ENCODE results near the gene VIM.

VIM gene

DNA sequence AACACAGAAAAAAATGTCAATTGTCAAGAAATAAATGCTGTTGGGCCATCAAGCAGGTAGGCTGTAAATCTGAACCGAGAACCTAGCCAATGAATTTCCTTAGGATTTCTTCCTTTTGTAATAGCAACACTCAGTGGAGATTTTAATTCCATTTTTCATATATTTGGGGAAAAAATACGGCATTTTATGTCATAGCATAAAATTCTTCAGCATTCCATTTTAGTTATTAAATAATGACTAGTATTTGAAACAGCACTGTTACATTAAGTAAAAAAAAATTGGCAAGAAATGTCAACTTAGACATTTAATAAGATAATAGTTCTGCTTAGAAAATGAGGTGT is 12.3 kb upstream of the VIM start:
- DNase-seq: no peak
- no peaks in the 10 kb centered on the region for H3K36me3 Mint-ChIP-seq (ENCODE audit: low read depth)
- H3K4me3 Mint-ChIP-seq: peak overlapping the region; percentile 55
- ATAC-seq: no peak
- peak overlapping the region; percentile 97 for H3K27ac Mint-ChIP-seq
- H3K9me3 Mint-ChIP-seq: no peaks in the 10 kb centered on the region
- peaks cover 48% of the 10 kb centered on the region for H3K4me1 Mint-ChIP-seq
- no peaks in the 10 kb centered on the region for H3K27me3 Mint-ChIP-seq

DNA sequence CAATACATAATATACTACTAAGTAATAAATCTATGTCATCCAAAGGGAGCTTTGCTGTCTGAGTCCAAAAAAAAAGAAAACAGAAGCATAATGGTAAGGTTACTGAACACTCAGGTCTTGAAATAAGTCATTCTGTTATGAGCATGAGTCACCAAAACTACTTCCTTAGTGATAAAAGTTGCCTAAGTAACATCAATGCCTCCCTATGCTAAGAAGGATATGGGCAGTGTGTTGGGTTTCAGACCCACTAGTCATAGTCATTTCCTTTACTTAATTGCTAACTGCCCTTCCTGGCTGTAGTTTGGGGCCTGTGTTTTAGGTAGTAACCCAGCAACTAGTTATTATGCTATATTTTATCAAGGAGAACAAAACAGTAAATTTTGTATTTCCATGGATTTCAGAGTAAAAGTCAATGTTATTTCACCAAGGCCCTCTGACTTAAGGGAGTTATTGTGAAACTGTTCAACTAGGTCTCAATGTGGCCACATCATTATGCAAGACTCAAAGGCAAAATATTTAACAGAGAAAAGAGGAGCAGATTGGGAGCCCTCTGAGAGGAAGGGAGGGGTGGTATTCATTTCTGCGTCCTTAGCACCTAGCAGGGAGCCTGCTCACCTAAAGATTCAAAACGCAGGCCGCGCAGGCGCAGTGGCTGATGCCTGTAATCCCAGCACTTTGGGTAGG is 11.7 kb upstream of the VIM start:
- Mint-ChIP-seq H3K4me3 (peak overlapping the region; percentile 55), H3K27ac (peak overlapping the region; percentile 97), H3K9me3 (no peaks in the 10 kb centered on the region), H3K36me3 (ENCODE audit: low read depth) (no peaks in the 10 kb centered on the region), H3K27me3 (no peaks in the 10 kb centered on the region), H3K4me1 (peaks cover 52% of the 10 kb centered on the region)
- ATAC-seq (peak; percentile 98), DNase-seq (peak; percentile 22)

DNA sequence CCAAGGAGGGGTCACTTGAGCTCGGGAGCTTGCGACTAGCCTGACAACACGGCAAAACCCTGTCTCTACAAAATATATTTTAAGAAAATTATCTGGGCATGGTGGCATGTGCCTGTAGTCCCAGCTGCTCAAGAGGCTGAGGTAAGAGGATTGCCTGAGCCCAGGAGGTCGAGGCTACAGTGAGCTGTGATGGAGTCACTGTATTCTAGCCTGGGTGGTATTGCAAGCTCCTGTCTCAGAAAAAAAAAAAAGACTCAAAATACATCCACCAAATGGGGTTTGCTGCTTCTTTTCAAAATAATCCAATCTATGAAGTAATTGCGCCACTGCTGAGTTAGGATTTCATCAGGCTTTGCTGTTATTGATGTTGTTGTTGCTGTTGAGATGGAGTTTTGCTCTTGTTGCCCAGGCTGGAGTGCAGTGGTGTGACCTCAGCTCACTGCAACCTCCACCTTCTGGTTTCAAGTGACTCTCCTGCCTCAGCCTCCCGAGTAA is 11.1 kb upstream of the VIM start:
- Mint-ChIP-seq H3K27me3 (no peaks in the 10 kb centered on the region), H3K4me1 (peaks cover 52% of the 10 kb centered on the region), H3K27ac (peak overlapping the region; percentile 97), H3K36me3 (ENCODE audit: low read depth) (no peaks in the 10 kb centered on the region), H3K4me3 (no peak overlapping the region), H3K9me3 (no peaks in the 10 kb centered on the region)
- DNase-seq (no peak), ATAC-seq (no peak)

DNA sequence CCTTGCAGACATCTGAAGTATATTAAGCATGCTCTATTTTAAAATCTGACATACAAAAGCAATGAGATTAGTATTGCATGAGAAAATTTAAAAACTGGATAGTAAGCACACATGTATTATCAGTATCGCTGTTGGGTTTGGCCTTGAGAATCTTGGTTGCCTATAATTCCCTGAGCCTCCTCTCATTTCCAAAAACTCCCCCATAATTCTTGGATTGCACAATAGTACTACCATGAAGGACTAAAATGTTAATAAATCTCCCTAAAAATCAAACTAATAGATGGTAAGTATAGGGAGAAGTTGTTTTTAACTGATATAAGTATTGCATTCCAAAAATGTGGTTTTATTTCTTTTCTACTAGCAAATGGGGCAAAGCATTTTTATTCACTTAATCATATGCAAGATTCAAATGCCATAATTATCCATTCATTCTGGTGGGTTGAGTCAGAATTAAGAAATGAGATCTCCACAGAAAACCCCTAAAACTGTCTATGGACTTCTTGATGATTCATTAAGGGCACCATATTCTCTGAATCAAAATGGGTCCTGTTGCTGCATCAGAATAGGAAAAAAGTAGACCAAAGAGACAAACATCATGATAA is 10.3 kb upstream of the VIM start:
- Mint-ChIP-seq H3K9me3 (no peaks in the 10 kb centered on the region), H3K36me3 (ENCODE audit: low read depth) (no peaks in the 10 kb centered on the region), H3K27me3 (no peaks in the 10 kb centered on the region), H3K27ac (peak overlapping the region; percentile 97), H3K4me1 (peaks cover 54% of the 10 kb centered on the region), H3K4me3 (peak overlapping the region; percentile 45)
- DNase-seq: no peak
- ATAC-seq: peak; percentile 51

- Mint-ChIP-seq H3K4me3 (no peak overlapping the region), H3K27me3 (no peaks in the 10 kb centered on the region), H3K27ac (no peak overlapping the region), H3K4me1 (peaks cover 54% of the 10 kb centered on the region), H3K36me3 (ENCODE audit: low read depth) (no peaks in the 10 kb centered on the region), H3K9me3 (no peaks in the 10 kb centered on the region)
- DNase-seq (no peak), ATAC-seq (no peak)
These were observed 9.0 kb upstream of the VIM start for GRCh38 chr10:17219024-17219423.

GRCh38 chr10:17220652-17221100 is 7.4 kb upstream of the VIM start:
- Mint-ChIP-seq H3K4me1 (peaks cover 51% of the 10 kb centered on the region), H3K9me3 (no peaks in the 10 kb centered on the region), H3K27me3 (no peaks in the 10 kb centered on the region), H3K4me3 (no peak overlapping the region), H3K36me3 (ENCODE audit: low read depth) (peaks cover 5% of the 10 kb centered on the region), H3K27ac (no peak overlapping the region)
- ATAC-seq: no peak
- no peak for DNase-seq

- peaks cover 5% of the 10 kb centered on the region for H3K36me3 Mint-ChIP-seq (ENCODE audit: low read depth)
- no peak overlapping the region for H3K4me3 Mint-ChIP-seq
- H3K4me1 Mint-ChIP-seq: peaks cover 50% of the 10 kb centered on the region
- no peaks in the 10 kb centered on the region for H3K9me3 Mint-ChIP-seq
- H3K27ac Mint-ChIP-seq: no peak overlapping the region
- no peaks in the 10 kb centered on the region for H3K27me3 Mint-ChIP-seq
- ATAC-seq (no peak), DNase-seq (no peak)
These were observed 5.7 kb upstream of the VIM start for GRCh38 chr10:17222329-17222728.

GRCh38 chr10:17225808-17226207 is 2.2 kb upstream of the VIM start:
- DNase-seq (no peak), ATAC-seq (no peak)
- no peak overlapping the region for H3K4me3 Mint-ChIP-seq
- no peaks in the 10 kb centered on the region for H3K27me3 Mint-ChIP-seq
- H3K27ac Mint-ChIP-seq: no peak overlapping the region
- peaks cover 14% of the 10 kb centered on the region for H3K36me3 Mint-ChIP-seq (ENCODE audit: low read depth)
- H3K9me3 Mint-ChIP-seq: no peaks in the 10 kb centered on the region
- peaks cover 46% of the 10 kb centered on the region for H3K4me1 Mint-ChIP-seq

- peak overlapping the region; percentile 94 for H3K27ac Mint-ChIP-seq
- H3K9me3 Mint-ChIP-seq: no peaks in the 10 kb centered on the region
- H3K4me1 Mint-ChIP-seq: peaks cover 54% of the 10 kb centered on the region
- ATAC-seq: no peak
- H3K27me3 Mint-ChIP-seq: no peaks in the 10 kb centered on the region
- no peak for DNase-seq
- H3K36me3 Mint-ChIP-seq (ENCODE audit: low read depth): peaks cover 25% of the 10 kb centered on the region
- H3K4me3 Mint-ChIP-seq: peak overlapping the region; percentile 94
These were observed 1.1 kb upstream of the VIM start for GRCh38 chr10:17226891-17227303.

- peak overlapping the region; percentile 94 for H3K27ac Mint-ChIP-seq
- peak overlapping the region; percentile 94 for H3K4me3 Mint-ChIP-seq
- no peaks in the 10 kb centered on the region for H3K27me3 Mint-ChIP-seq
- DNase-seq (no peak), ATAC-seq (peak; percentile 33)
- no peaks in the 10 kb centered on the region for H3K9me3 Mint-ChIP-seq
- H3K4me1 Mint-ChIP-seq: peaks cover 58% of the 10 kb centered on the region
- H3K36me3 Mint-ChIP-seq (ENCODE audit: low read depth): peaks cover 31% of the 10 kb centered on the region
These were observed 512 bp upstream of the VIM start for GRCh38 chr10:17227367-17228090.

DNA sequence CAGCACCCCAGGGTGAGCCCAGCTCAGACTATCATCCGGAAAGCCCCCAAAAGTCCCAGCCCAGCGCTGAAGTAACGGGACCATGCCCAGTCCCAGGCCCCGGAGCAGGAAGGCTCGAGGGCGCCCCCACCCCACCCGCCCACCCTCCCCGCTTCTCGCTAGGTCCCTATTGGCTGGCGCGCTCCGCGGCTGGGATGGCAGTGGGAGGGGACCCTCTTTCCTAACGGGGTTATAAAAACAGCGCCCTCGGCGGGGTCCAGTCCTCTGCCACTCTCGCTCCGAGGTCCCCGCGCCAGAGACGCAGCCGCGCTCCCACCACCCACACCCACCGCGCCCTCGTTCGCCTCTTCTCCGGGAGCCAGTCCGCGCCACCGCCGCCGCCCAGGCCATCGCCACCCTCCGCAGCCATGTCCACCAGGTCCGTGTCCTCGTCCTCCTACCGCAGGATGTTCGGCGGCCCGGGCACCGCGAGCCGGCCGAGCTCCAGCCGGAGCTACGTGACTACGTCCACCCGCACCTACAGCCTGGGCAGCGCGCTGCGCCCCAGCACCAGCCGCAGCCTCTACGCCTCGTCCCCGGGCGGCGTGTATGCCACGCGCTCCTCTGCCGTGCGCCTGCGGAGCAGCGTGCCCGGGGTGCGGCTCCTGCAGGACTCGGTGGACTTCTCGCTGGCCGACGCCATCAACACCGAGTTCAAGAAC is 1.1 kb downstream of the VIM start:
- Mint-ChIP-seq H3K4me3 (peak overlapping the region; percentile 94), H3K27ac (peak overlapping the region; percentile 94), H3K9me3 (no peaks in the 10 kb centered on the region), H3K36me3 (ENCODE audit: low read depth) (peaks cover 45% of the 10 kb centered on the region), H3K27me3 (no peaks in the 10 kb centered on the region), H3K4me1 (peaks cover 69% of the 10 kb centered on the region)
- DNase-seq (peak; percentile 79), ATAC-seq (peak; percentile 38)

DNA sequence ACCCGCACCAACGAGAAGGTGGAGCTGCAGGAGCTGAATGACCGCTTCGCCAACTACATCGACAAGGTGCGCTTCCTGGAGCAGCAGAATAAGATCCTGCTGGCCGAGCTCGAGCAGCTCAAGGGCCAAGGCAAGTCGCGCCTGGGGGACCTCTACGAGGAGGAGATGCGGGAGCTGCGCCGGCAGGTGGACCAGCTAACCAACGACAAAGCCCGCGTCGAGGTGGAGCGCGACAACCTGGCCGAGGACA is 1.6 kb downstream of the VIM start:
- ATAC-seq: no peak
- no peaks in the 10 kb centered on the region for H3K27me3 Mint-ChIP-seq
- H3K36me3 Mint-ChIP-seq (ENCODE audit: low read depth): peaks cover 50% of the 10 kb centered on the region
- no peak for DNase-seq
- H3K27ac Mint-ChIP-seq: peak overlapping the region; percentile 94
- H3K4me1 Mint-ChIP-seq: peaks cover 73% of the 10 kb centered on the region
- no peaks in the 10 kb centered on the region for H3K9me3 Mint-ChIP-seq
- H3K4me3 Mint-ChIP-seq: peak overlapping the region; percentile 94

DNA sequence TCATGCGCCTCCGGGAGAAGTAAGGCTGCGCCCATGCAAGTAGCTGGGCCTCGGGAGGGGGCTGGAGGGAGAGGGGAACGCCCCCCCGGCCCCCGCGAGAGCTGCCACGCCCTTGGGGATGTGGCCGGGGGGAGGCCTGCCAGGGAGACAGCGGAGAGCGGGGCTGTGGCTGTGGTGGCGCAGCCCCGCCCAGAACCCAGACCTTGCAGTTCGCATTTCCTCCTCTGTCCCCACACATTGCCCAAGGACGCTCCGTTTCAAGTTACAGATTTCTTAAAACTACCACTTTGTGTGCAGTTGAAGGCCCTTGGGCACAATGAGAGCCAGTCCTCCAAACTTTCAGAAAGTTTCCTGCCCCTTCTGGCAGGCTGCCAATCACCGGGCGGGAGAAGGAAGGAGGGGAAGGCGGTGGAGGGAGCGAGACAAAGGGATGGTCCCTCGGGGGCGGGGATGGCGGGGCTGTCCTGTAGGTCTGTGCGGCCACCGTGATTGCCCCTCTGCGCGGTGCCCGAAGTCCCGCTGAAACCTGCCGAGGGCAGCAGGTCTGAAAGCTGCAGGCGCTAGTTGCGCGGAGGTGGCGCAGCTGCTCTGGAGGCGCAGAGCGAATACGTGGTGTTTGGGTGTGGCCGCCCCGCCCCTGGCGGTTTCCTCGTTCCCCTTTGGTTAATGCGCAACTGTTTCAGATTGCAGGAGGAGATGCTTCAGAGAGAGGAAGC is 2.1 kb downstream of the VIM start:
- H3K36me3 Mint-ChIP-seq (ENCODE audit: low read depth): peaks cover 50% of the 10 kb centered on the region
- DNase-seq: peak; percentile 90
- peak; percentile 36 for ATAC-seq
- peak overlapping the region; percentile 94 for H3K4me3 Mint-ChIP-seq
- no peaks in the 10 kb centered on the region for H3K9me3 Mint-ChIP-seq
- H3K27me3 Mint-ChIP-seq: no peaks in the 10 kb centered on the region
- H3K4me1 Mint-ChIP-seq: peaks cover 74% of the 10 kb centered on the region
- peak overlapping the region; percentile 94 for H3K27ac Mint-ChIP-seq

DNA sequence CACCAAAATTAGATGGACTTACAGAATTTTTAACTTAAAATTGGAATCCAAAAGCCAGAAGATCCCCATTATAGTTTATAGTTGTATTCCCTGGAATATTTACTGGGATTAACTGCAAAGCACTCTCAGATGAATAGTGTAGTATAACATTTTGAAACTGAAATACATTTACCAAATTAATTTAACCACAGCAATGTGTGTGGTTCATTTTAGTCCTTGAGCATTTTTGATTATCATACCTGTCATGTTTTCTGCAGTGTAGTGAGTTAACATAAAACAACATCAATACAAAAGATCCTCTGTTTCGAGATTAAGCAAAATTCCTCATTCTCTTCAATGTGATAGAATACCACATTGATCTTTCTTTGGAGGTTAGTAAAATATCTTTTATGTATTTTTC is 3.7 kb downstream of the VIM start:
- peak overlapping the region; percentile 91 for H3K27ac Mint-ChIP-seq
- peaks cover 67% of the 10 kb centered on the region for H3K4me1 Mint-ChIP-seq
- H3K4me3 Mint-ChIP-seq: peak overlapping the region; percentile 94
- no peaks in the 10 kb centered on the region for H3K9me3 Mint-ChIP-seq
- H3K27me3 Mint-ChIP-seq: no peaks in the 10 kb centered on the region
- peaks cover 65% of the 10 kb centered on the region for H3K36me3 Mint-ChIP-seq (ENCODE audit: low read depth)
- ATAC-seq (no peak), DNase-seq (no peak)
